HG02840 (cell line): ENCODE data around the gene DDX5.
"Not testable (repeated sequence)": the region's sequence is repeated elsewhere in the genome, so short reads cannot be mapped to it uniquely, and the experiment has no call there.

Experiments
- ATAC-seq: cut with Tn5 transposase; IDR thresholded peaks from one replicate; pipeline ENCODE4 v1.9.1; 2021; ENCODE audit warnings: mild to moderate bottlenecking, moderate library complexity, moderate number of reproducible peaks; ENCODE audit not compliant: unreplicated experiment, low FRiP score

Gene DDX5

DNA sequence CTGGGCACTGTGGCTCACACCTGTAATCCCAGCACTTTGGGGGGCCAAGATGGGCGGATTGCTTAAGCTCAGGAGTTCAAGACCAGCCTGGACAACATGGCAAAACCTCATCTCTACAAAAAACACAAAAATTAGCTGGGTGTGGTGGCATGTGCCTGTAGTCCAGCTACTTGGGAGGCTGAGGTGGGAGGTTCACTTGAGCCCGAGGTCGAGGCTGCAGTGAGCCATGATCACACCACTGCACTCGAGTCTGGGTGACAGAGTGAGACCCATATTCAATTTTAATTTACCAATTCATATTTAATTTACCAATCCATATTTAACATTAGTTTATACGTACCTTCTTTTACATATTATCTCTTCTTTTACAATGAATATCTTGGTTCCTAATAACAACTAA lies 10.8 kb downstream of the DDX5 start:
- not testable (repeated sequence) for ATAC-seq

DNA sequence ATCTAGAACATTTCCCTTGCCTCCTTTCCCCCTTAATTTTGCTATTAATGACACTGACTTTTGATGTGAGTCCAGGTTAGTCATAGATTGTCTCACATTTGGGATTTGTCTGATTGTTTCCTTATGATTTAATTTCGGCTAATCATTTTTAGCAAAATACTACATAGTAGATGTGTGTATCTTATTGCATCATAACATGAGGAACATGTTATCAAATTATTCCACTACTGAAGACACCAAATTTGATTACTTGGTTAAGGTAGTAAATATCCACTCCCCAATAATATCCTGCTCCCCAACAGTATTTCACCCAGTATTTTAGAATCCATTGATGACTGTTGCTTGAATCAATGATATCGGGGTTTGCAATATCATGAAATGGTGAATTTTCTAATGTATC lies 12.0 kb downstream of the DDX5 start:
- ATAC-seq, result no peak

DNA sequence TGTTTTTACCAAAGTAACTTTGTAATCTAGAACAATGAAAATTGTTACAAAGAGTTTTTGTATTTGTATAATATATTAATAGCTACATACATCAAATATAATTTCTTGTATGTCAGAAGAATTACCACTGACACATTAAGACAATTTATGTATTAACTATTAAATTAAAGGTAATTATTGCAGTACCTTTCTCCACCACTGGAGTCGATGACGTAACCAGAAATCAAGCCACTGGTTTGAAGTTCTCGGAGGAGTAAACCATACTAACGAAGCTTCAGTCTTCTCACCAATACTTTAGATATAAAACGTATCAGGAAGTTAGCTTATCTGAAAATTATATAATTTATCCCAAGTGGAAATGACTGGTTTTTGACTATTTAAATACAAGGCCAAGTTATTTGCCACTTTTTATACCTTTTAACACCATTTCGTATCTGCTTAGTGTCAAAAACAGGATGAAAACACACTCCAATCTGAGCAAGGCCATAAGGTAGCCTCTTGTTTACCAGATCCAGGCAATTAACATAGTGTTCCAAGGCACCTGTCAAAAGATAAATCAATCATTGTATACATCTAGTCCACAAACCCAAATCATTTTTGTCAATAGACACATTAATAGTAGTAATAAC lies 13.5 kb downstream of the DDX5 start:
- no peak for ATAC-seq

DNA sequence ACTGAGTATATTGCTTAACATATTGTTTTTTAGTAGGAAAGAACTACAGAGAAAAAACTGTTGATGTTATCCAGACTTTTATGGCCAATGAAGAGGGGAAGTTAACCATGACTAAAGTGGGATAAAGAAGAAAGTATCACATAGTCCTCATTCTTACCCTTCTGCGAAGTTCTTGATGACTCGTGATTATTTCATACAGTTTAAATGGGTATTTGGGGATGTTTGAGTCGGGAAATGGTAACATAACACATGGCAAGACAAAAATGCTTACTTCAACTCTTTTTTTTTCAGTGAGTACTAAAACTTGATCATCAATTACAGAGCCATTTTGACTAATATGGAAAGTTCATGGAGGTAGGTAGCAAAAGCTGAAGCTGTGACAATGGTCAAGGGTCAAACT lies 14.1 kb downstream of the DDX5 start:
- ATAC-seq, result no peak

DNA sequence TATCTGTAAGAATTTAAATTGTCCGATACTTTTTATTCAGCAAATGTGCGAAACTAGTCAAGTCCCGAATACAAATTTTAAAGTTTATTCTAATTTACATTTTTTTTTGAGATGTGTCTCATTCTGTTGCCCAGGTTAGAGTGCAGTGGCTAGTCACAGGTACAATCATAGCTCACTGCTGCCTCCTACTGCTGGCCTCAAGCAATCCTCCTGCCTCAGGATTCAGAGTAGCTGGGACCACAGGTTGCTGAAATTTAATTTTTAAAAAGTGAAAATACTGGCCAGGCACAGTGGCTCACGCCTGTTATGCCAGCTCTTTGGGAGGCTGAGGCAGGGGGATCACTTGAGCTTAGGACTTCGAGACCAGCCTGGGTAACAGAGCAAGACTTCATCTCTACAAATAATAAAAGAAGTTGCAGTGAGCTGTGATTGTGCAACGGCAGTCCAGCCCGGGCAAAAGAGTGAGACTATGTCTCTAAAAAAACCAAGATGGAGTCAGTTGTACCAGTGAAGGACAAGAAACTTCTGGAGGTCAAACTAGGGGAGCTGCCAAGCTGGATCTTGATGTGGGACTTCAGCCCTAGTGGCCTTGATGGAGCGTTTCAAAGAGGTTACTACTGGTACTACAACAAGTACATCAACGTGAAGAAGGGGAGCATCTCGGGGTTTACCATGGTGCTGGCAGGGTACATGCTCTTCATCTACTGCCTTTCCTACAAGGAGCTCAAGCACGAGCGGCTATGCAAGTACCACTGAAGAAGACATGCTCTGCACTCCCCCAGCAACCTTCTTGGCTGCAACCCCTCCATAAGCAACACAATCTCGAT lies 14.8 kb downstream of the DDX5 start:
- no peak for ATAC-seq

DNA sequence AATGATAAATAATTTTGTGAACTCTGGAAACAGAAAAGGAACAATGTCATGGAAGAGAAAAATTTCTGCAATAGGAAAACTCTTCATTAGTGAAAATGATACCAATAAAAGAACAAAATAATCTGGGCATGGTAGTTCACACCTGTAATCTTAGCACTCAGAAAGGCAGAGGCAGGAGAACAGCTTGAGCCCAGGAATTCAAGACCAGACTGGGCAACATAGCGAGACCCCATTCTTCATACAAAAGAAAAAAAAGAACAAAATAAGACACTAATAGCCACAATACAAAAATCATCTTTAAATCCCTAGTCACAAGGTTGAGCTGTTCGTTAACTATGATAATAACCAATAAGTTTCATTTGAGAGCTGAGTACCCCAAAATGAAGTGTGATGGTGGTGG lies 17.8 kb downstream of the DDX5 start:
- ATAC-seq, result no peak

DNA sequence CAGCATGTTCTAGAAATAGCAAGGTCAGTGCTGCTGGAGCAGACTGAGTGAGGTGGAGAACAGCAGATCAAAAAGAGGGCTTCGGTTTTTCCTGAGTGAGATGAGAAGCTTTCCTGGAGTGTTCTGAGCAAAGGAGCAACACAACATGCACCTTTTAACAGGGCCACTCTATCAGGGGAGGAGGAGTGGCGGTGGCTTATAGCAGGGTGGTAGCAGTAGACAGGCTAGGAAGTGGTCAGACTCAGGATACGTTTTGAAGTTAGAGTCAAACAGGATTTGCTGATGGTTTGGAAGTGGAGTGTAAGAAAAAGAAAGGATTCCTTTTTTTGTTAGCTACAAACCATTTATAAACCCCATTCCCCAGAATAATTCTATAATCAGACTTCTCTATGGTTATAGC lies 21.7 kb downstream of the DDX5 start:
- ATAC-seq, result no peak

DNA sequence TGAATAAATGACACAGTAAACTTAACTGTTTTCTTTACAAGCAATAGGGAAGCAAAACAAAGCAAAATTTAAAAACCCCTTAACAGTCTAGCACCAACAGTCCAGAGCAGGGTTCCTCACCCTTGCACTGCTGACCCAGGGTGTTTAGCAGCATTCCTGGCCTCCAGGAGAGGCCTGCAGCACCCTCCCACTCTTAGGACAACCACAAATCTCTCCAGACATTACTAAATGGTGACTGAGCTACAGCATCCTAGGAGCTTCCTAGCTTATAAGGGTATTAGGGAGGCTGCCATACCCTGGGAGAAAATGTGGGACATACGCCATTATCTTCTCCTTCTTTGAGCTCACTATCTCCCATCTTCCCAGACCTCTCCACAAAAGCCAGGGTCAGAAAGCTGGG lies 25.1 kb downstream of the DDX5 start:
- ATAC-seq, result no peak

DNA sequence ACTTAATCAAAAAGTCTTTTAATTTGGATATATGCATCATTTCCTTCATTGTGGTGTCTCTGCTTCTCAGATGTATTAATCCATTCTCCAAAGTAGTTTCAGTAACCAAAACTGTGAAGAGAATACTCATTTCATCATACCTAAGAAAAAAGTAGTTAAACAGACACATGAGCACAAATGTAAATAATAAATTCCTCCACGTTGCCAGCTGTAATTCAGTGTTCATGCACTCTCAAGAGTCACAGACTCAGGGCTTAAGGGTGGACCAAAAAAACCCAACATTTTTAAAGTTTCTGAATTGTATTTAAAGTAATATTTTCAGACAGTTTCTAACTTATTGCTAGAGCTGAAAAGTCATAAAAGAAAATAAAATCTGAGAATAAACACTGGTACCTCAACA lies 28.2 kb downstream of the DDX5 start:
- no peak for ATAC-seq

DNA sequence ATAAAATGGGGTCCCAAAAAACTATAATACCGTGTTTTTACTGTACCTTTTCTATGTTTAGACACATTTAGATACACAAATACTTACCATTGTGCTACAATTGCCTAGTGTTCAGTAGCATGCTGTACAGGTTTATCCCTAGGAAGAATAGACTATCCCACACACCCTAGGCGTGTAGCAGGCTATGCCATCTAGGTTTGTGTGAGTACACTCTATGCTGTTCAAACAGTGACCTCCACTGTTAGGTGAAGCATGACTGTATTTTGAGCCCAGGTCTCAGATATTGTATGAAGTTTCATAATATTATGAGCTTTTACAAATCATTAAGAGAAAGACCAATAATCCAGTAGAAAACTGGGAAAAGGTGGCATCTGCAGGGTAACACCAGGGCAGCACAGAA lies 33.5 kb downstream of the DDX5 start:
- no peak for ATAC-seq

DNA sequence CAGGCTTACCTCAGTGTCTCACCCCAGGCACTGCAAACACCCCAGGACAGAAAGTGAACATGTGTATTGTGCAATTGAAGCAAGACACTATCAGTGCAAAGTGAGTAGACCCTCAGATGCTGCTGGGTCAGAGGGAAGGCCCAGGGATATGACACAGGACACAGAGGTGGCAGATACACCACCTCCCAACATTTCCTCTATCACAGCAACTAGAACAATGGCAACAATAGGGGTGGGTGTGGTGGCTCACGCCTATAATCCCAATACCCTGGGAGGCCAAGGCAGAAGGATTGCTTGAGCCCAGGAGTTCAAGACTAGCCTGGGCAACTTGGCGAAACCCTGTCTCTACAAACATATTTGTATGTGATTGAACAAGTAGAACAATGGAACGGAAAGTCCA lies 34.6 kb downstream of the DDX5 start:
- ATAC-seq, result no peak

DNA sequence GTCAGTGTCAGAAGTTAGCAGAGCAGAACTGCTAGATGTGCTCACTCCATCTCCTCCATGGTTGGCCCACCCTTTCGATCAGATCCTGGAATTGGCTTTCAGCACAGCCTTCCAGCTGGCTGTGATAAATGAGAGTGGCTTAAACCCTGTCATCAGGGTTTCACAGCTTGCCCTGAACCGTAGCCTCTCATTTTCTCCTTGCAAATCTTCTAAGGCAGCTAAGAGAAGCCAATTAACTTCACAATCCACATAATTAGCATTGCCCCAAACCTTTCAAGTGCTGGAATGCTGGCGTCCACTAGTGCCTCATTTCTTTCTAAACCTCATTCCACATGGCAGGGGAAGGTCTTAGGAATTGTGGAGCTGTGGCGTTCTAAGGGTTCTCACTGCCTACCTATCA lies 35.5 kb downstream of the DDX5 start:
- no peak for ATAC-seq

DNA sequence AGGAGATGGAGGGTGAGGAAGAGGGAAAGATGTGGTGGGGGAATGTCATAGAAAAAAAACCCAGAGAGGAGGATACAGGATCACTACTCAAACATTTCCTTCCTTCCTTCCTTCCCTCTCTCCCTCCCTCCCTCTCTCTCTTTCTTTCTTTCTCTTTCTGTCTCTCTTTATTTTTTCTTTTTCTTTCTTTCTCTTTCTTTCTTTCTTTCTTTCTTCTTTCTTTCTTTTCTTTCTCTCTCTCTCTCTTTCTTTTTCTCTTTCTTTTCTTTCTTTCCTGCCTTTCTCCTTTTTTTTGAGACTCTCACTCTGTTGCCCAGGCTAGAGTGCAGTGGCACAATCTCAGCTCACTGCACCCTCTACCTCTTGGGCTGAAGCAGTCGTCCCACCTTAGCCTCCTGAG lies 39.3 kb downstream of the DDX5 start:
- ATAC-seq, result not testable (repeated sequence)

DNA sequence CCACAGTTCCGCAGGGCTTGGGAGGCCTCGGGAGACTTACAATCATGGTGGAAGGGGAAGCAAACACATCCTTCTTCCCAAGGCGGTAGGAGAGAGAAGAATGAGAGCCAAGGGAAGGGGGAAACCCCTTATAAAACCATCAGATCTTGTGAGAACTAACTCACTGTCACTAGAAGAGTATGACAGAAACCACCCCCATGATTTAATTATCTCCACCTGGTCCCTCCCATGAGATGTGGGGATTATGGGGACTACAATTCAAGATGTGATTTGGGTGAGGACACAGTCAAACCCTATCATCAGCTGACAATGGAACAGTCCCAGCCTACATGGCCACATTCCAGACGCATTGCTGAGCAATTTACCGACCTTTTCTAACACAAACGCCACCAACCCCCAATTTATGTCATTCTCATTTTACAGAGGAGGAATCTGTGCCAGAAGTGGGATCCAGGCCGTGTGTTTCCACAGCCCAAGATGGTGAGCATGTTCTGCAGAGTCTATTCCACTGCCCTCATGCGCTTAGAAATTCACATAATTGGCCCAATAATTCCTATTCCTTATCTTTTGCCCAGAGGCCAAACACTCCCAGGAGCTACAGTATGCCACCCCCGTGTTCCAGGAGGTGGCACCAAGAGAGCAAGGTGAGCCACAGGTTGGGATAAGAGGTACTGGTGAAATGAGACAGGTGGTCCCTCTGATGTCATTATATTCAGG lies 39.9 kb downstream of the DDX5 start:
- ATAC-seq, result no peak

DNA sequence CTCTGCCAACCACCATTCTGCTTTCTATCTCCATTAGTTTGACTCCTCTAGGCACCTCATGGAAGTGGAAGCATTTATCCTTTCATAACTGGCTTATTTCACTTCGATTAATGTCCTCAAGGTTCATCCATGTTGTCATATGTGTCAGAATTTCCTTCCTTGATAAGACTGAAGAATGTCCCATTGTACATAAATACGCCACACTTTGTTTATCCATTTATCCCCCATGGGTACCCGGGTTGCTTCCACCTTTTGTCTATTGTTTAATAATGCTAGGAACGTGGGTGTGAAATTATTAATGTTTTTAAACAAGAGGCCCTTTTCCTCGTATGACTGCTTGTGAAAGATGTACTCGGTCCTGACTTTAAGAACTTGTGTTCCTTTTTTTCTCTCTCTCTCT lies 44.3 kb downstream of the DDX5 start:
- no peak for ATAC-seq

DNA sequence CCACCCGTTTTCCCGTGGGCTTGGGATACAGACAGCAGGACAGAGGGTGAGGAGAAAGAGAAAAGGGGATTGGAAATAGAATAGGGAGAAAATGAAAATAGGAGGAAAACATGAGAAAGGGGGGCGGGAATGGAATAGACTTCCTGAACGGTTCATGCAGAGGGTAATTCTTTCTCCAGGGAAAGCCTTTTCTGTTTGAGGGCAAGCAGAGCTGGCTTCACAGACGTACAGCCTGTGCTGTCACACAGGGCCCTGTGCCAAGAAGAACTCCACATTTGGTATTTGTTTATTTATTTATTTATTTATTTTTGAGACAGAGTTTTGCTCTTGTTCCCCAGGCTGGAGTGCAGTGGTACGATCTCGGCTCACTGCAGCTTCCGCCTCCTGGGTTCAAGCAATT lies 45.1 kb downstream of the DDX5 start:
- no peak for ATAC-seq

DNA sequence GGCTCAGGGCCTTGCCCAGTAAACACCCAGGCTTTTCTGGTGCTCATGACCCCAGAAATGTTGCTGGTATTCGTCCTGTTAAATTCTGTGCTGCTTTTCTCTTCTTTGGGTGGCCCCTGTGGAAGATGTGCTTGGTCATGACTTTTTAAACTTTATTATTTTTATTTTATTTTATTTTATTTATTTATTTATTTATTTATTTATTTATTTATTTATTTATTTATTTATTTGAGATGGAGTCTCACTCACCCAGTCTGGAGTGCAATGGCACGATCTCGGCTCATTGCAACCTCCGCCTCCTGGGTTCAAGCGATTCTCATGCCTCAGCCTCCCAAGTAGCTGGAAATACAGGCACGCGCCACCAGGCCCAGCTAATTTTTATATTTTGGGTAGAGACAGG lies 46.3 kb downstream of the DDX5 start:
- ATAC-seq, result not testable (repeated sequence)

DNA sequence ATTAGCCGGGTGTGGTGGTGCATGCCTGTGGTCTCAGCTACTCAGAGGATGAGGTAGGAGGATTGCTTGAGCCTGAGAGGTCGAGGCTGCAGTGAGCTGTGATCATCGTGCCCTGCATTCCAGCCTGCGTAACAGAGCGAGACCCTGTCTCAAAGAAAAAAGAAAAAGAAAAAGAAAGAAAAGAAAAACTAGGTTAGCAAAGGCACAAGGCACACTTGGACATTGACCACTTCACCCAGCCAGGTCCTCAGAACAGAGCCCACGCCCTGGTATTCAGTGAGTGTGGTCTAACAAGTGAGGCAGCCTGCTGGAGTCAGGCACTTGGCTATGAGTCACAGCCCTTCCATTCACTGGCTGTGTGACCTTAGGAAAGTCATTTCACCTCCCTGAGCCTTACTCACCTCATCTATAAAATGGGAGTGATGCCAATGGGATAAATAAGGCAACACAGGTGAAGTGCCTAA lies 46.8 kb downstream of the DDX5 start:
- no peak for ATAC-seq

DNA sequence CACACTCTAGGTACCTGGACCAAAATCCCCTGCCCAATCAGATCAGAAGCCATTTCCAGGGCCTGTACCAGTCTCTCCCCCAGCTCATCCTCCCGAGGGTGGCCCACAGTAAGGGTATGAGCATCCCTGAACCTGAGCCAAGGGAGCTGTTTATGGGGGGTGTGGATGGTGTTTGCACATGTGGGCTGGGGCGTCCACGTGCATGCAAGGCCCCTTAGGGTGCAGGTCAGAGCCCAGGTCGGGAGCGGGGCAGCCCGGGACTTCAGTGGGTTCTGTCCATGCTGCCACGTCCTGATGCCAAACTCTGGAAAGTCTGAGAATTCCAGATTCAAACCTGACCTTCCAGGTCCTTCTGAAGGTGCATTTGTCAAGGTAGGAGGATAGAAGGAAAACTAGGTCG lies 47.3 kb downstream of the DDX5 start:
- ATAC-seq, result no peak

DNA sequence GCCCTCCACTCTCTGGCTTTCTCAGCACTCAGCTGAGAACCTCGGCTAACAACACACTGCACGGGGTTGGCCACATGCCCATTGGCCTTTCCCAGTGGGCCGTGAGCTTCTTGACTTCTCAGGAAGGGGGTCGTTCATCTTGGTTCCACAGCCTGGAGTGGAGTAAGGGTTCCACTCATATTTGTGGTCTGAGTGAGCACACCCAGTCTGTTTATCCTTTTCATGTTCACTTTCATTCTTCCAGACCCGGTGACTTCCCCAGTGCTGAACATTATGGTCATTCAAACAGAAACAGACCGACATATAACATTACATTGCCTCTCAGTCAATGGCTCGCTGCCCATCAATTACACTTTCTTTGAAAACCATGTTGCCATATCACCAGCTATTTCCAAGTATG lies 48.9 kb downstream of the DDX5 start:
- no peak for ATAC-seq
